ENCODE data around the gene FERMT2. TPM values are rescaled to one million over a fixed set of nuclear protein-coding genes. Genes with fewer than 3 reads are reported as not detected.
"Not testable (repeated sequence)": the region's sequence is repeated elsewhere in the genome, so short reads cannot be mapped to it uniquely, and the experiment has no call there.

The FERMT2 gene
- total RNA-seq, 2 experiments from 2014 or later = 0.14 to 0.23 TPM

- POLR2A ChIA-PET = no interaction called here
- no peaks in the 10 kb centered on the region for H3K9me3 Mint-ChIP-seq
Measured at GRCh38 chr14:52878469-52878868, 72.4 kb downstream of the FERMT2 start.

GRCh38 chr14:52877628-52878027 lies 73.2 kb downstream of the FERMT2 start:
- ATAC-seq (ENCODE audit: low read depth) (no peak), DNase-seq (no peak)
- Mint-ChIP-seq H3K4me3 (no peak overlapping the region), H3K27me3 (peaks cover 7% of the 10 kb centered on the region), H3K4me1 (no peaks in the 10 kb centered on the region), H3K27ac (no peak overlapping the region), H3K9me3 (no peaks in the 10 kb centered on the region), H3K36me3 (no peaks in the 10 kb centered on the region)
- POLR2A ChIA-PET = no interaction called here

More at GRCh38 chr14:52878469-52878868, 72.4 kb downstream of the FERMT2 start:
- ATAC-seq (ENCODE audit: low read depth) (no peak), DNase-seq (no peak)
- Mint-ChIP-seq H3K27me3 (peaks cover 7% of the 10 kb centered on the region), H3K4me3 (no peak overlapping the region), H3K36me3 (no peaks in the 10 kb centered on the region), H3K27ac (no peak overlapping the region), H3K4me1 (no peaks in the 10 kb centered on the region)

- POLR2A ChIA-PET = no interaction called here
- H3K27ac Mint-ChIP-seq = no peak overlapping the region
- H3K9me3 Mint-ChIP-seq = no peaks in the 10 kb centered on the region
- H3K4me3 Mint-ChIP-seq = no peak overlapping the region
- no peak for ATAC-seq (ENCODE audit: low read depth)
- peaks cover 7% of the 10 kb centered on the region for H3K27me3 Mint-ChIP-seq
- no peaks in the 10 kb centered on the region for H3K36me3 Mint-ChIP-seq
- DNase-seq = no peak
- H3K4me1 Mint-ChIP-seq = no peaks in the 10 kb centered on the region
Measured at GRCh38 chr14:52876806-52877205, 74.0 kb downstream of the FERMT2 start.

- Mint-ChIP-seq H3K4me3 (no peak overlapping the region), H3K36me3 (no peaks in the 10 kb centered on the region), H3K4me1 (no peaks in the 10 kb centered on the region), H3K27me3 (peaks cover 3% of the 10 kb centered on the region), H3K27ac (no peak overlapping the region), H3K9me3 (no peaks in the 10 kb centered on the region)
- no peak for DNase-seq
- ATAC-seq (ENCODE audit: low read depth) = no peak
- POLR2A ChIA-PET = no interaction called here
Measured at GRCh38 chr14:52876311-52876710, 74.5 kb downstream of the FERMT2 start.

DNA sequence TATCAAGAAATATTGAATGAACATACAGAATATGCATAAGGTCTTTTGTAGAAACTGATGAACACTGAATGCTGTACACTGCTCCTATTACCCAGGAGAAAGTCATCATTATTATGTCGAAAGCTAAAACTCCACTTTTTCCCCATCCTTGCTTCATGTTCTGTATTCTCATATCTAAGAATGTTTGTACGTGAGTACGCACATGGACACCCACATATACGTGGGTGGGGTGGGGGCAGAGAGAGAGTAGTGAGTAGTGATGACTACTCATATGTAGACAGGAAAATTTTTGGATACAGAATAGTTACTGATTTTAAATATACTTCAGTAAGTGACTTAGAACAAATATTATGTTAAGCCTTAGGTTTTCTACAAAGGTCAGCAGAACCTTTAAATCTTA lies 75.1 kb downstream of the FERMT2 start:
- Mint-ChIP-seq H3K4me3 (no peak overlapping the region), H3K27me3 (peaks cover 3% of the 10 kb centered on the region), H3K9me3 (no peaks in the 10 kb centered on the region), H3K36me3 (no peaks in the 10 kb centered on the region), H3K4me1 (no peaks in the 10 kb centered on the region), H3K27ac (no peak overlapping the region)
- no peak for ATAC-seq (ENCODE audit: low read depth)
- DNase-seq = no peak
- POLR2A ChIA-PET = no interaction called here

DNA sequence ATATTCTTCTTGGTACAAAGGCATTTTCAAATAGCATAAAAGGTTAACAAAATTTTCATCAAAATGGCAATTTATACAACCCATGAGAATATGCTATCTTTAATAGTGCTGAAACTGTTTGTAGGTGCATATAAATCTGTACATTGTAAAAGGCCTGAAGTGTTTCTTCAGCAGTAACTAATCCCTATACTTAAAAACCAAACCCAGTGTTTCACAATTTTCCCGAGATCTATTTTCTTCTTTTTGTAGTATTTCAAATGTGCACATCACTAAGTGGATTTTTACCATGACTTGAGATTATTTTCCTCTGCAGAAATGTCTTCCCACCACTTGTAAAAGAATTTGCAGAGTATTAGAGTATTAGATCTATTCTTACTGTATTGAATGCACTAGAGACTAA lies 76.5 kb downstream of the FERMT2 start:
- Mint-ChIP-seq H3K9me3 (no peaks in the 10 kb centered on the region), H3K4me1 (no peaks in the 10 kb centered on the region), H3K27ac (no peak overlapping the region), H3K36me3 (no peaks in the 10 kb centered on the region), H3K27me3 (peaks cover 3% of the 10 kb centered on the region), H3K4me3 (no peak overlapping the region)
- POLR2A ChIA-PET = no interaction called here
- ATAC-seq (ENCODE audit: low read depth) (no peak), DNase-seq (no peak)

- DNase-seq = no peak
- Mint-ChIP-seq H3K27ac (no peak overlapping the region), H3K36me3 (no peaks in the 10 kb centered on the region), H3K27me3 (peaks cover 3% of the 10 kb centered on the region), H3K4me1 (no peaks in the 10 kb centered on the region), H3K4me3 (no peak overlapping the region), H3K9me3 (no peaks in the 10 kb centered on the region)
- ATAC-seq (ENCODE audit: low read depth) = no peak
- POLR2A ChIA-PET = no interaction called here
Measured at GRCh38 chr14:52873694-52874093, 77.2 kb downstream of the FERMT2 start.

DNA sequence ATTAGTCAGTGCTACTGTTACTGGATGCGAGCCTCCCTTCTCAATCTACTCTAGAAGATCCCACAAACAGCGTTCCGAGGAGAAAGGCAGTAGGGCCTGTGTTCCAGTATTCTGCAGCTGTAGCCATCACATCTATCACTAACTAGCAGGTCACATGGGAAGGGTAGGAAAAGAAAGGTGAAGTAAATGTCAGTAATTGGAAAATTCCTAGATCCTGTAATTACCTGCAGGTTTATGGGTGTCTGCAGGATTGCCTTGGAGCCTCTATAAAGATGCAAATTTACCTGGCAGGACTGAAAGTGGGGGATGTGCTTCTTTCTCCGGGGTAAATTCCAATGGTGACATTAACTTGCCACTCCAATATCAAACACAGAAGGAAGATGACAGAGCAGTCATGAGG lies 77.8 kb downstream of the FERMT2 start:
- ATAC-seq (ENCODE audit: low read depth) (no peak), DNase-seq (no peak)
- Mint-ChIP-seq H3K27me3 (peaks cover 3% of the 10 kb centered on the region), H3K4me3 (no peak overlapping the region), H3K36me3 (no peaks in the 10 kb centered on the region), H3K4me1 (no peaks in the 10 kb centered on the region), H3K27ac (no peak overlapping the region), H3K9me3 (no peaks in the 10 kb centered on the region)
- POLR2A ChIA-PET = no interaction called here

DNA sequence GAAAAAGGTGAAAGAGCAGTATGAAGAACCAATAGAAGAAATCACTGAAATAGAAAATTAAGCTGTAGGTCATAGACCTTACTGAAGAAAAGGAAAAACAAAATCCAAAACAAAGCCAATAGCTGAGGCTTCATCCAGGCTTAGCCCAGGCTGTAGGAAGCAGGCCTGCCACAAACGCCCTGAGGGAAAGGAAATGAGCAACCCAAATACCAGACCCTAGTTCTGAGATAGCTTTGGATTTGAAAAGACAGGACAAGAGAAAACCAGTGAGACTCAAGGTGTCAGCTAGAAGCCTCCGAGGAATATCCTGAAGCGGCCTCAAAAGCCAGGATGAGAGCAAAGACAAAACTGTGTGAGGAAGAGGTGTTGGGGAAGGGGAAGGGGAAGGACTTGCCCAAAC lies 79.2 kb downstream of the FERMT2 start:
- Mint-ChIP-seq H3K4me3 (no peak overlapping the region), H3K27me3 (peaks cover 3% of the 10 kb centered on the region), H3K36me3 (no peaks in the 10 kb centered on the region), H3K4me1 (no peaks in the 10 kb centered on the region), H3K9me3 (no peaks in the 10 kb centered on the region), H3K27ac (no peak overlapping the region)
- DNase-seq = no peak
- ATAC-seq (ENCODE audit: low read depth) = no peak
- POLR2A ChIA-PET = no interaction called here

DNA sequence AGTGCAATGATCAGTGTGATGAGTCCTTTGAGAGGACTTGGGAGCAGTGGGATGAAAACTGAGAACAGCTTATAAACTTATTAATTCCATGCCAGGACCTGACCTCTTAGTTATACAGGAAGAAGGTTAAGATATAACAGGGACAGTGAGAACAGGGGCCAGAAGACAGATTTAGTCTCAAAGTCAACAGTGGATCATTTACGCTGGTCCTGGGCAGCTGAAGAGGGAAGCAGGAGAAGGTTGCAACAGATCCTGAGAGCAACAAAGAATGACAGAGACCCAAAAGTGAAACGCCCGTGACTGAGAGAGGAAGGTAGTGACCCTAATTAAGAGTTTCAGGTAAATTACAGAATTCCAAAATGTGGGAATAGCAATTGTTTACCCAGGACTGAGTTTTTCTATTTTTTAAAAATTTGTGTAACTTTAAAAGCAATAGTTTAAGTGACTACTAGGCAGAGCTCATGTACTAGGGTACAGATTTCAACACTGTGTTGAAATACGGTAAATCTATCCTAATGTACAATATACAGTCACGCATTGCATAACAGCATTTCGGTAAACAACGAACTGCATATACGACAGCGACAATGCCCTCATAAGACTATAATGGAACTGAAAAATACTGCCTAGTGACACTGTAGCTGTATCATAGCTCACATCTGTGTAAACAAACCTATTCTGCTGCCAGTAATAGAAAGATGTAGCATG lies 81.8 kb downstream of the FERMT2 start:
- no peak overlapping the region for H3K4me3 Mint-ChIP-seq
- H3K9me3 Mint-ChIP-seq = no peaks in the 10 kb centered on the region
- H3K4me1 Mint-ChIP-seq = no peaks in the 10 kb centered on the region
- POLR2A ChIA-PET = interaction anchor here (0.6 kb wide), 1 partner anchor 22 kb away, joined by 3 read pairs; no protein-coding TSS in a partner anchor
- H3K27ac Mint-ChIP-seq = no peak overlapping the region
- H3K36me3 Mint-ChIP-seq = no peaks in the 10 kb centered on the region
- H3K27me3 Mint-ChIP-seq = no peaks in the 10 kb centered on the region
- no peak for DNase-seq
- no peak for ATAC-seq (ENCODE audit: low read depth)

GRCh38 chr14:52864893-52865292 lies 86.0 kb downstream of the FERMT2 start:
- ATAC-seq (ENCODE audit: low read depth); H3K27ac Mint-ChIP-seq; H3K36me3 Mint-ChIP-seq; H3K4me3 Mint-ChIP-seq; DNase-seq; H3K4me1 Mint-ChIP-seq; H3K9me3 Mint-ChIP-seq; H3K27me3 Mint-ChIP-seq; POLR2A ChIA-PET: not testable (repeated sequence)

DNA sequence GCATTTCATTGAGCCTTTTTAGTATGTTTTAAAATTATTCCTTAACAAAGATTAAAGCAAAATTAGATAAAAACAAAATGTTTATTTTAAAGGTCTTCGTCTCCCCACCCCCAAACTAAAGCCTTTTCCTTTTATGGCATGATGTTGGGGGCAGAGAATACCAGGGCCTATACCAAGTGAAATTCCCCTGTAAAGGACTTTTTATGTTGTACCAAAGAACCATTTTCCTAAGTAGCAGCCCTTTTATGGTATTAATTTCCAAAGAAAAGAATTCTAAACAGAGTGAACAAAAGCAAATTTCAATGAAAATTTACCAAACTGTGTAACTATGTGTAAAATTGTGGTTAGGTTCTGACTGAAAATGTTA lies 87.5 kb downstream of the FERMT2 start:
- no peak for DNase-seq
- Mint-ChIP-seq H3K9me3 (no peaks in the 10 kb centered on the region), H3K27me3 (no peaks in the 10 kb centered on the region), H3K27ac (no peak overlapping the region), H3K4me3 (no peak overlapping the region), H3K36me3 (no peaks in the 10 kb centered on the region), H3K4me1 (no peaks in the 10 kb centered on the region)
- POLR2A ChIA-PET = no interaction called here
- no peak for ATAC-seq (ENCODE audit: low read depth)

DNA sequence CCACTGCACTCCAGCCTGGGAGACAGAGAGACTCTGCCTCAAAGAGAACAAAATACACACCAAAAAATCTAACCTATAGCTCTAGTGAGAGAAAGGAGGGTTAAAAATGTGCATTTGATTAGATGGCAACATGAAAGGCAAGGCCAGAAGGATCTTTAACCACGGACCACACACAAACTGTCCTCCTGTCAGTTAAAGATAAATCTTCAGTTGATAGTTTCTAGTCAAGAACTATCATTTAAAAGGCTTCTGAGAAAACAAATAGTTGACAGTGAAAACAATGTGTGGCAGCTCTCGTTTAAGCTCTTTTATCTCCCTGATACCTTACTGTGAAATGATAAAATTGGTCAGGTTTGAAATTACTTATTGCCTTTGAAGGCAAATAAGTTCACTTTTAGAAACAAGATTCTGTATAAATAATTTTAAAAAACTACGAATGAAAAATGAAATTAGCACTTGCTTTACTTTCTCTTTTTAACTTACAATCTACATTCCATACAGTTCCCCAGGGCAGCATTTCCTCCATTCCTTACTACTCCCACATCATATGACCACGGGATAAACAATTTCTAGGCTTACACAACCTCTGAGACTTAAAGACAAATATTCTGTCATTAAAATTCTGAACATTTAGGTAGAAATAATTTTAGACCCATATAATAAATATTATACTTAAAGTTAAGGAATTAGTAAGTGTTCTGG lies 88.1 kb downstream of the FERMT2 start:
- no peaks in the 10 kb centered on the region for H3K27me3 Mint-ChIP-seq
- H3K4me3 Mint-ChIP-seq = no peak overlapping the region
- H3K27ac Mint-ChIP-seq = no peak overlapping the region
- ATAC-seq (ENCODE audit: low read depth) (no peak), DNase-seq (no peak)
- POLR2A ChIA-PET = no interaction called here
- no peaks in the 10 kb centered on the region for H3K4me1 Mint-ChIP-seq
- no peaks in the 10 kb centered on the region for H3K36me3 Mint-ChIP-seq
- H3K9me3 Mint-ChIP-seq = no peaks in the 10 kb centered on the region

DNA sequence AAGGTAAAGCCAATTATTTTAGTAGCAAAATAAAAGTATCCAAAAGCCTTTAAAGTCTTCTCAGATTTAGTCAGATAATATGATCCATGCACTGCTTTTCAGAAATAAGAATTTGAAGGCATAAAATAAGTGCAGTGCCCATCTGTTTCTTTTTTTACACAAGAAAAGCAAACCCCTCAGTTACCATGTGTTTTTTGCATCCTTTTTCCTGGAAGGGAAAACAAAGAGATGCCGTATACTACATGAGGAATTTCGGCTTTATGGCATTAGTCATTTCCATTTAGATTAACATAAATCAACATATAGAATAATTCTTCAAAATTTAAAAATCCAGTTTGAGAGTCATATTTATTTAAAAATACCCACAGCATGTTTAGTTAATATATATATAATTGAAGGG lies 89.4 kb downstream of the FERMT2 start:
- Mint-ChIP-seq H3K27me3 (no peaks in the 10 kb centered on the region), H3K36me3 (no peaks in the 10 kb centered on the region), H3K4me3 (no peak overlapping the region), H3K9me3 (no peaks in the 10 kb centered on the region), H3K4me1 (no peaks in the 10 kb centered on the region), H3K27ac (no peak overlapping the region)
- POLR2A ChIA-PET = no interaction called here
- ATAC-seq (ENCODE audit: low read depth) = no peak
- no peak for DNase-seq

All from activated naive CD8-positive, alpha-beta T cell treated with anti-CD3 and anti-CD28 coated beads, Interleukin-2, amount 10 ng/mL, durations not matched to agents 7 days and 5 days (primary cell).